Dendritic cell treated with granulocyte-macrophage colony-stimulating factor and Interleukin-4, amounts not matched to agents 40 ng/mL and 50 ng/mL, for 4 days (primary cell): ENCODE results near the gene CETP.
"Not testable (repeated sequence)": the region's sequence is repeated elsewhere in the genome, so short reads cannot be mapped to it uniquely, and the experiment has no call there.

ENCODE experiments used
- H3K27ac Mint-ChIP-seq: one replicate; pipeline ENCODE4 v1.8.0; 2022; ENCODE audit warnings: mild to moderate bottlenecking, mixed read lengths
- H3K27me3 Mint-ChIP-seq: one replicate; pipeline ENCODE4 v1.8.0; 2022; ENCODE audit warnings: mild to moderate bottlenecking, mixed read lengths
- H3K36me3 Mint-ChIP-seq: one replicate; pipeline ENCODE4 v1.8.0; 2022; ENCODE audit warnings: low read depth, mixed read lengths
- H3K4me1 Mint-ChIP-seq: one replicate; pipeline ENCODE4 v1.8.0; 2022; ENCODE audit warnings: low read depth, mixed read lengths
- H3K4me3 Mint-ChIP-seq: one replicate; pipeline ENCODE4 v1.8.0; 2022; ENCODE audit warnings: mild to moderate bottlenecking, moderate library complexity, mixed read lengths
- H3K9me3 Mint-ChIP-seq: one replicate; pipeline ENCODE4 v1.8.0; 2022; ENCODE audit warnings: mixed read lengths
- intact Hi-C: fragments of 100-400 bp; cut with micrococcal nuclease; formaldehyde crosslinking; loops from one replicate; pipeline ENCODE4 v1.15.0; 2022

The CETP gene

GRCh38 chr16:56973899-56974298 lies 12.1 kb downstream of the CETP start:
- H3K4me3 Mint-ChIP-seq, intact Hi-C loops, H3K27ac Mint-ChIP-seq, H3K9me3 Mint-ChIP-seq, H3K36me3 Mint-ChIP-seq: not testable (repeated sequence)
- Mint-ChIP-seq H3K27me3 (peaks cover 12% of the 10 kb centered on the region), H3K4me1 (peaks cover 51% of the 10 kb centered on the region)

GRCh38 chr16:56974549-56975300 lies 13.0 kb downstream of the CETP start:
- Mint-ChIP-seq H3K36me3 (no peaks in the 10 kb centered on the region), H3K4me1 (peaks cover 53% of the 10 kb centered on the region), H3K27ac (peak overlapping the region; percentile 23), H3K27me3 (peaks cover 12% of the 10 kb centered on the region), H3K4me3 (no peak overlapping the region), H3K9me3 (no peaks in the 10 kb centered on the region)
- intact Hi-C loops = no loop called here

- H3K9me3 Mint-ChIP-seq = no peaks in the 10 kb centered on the region
- no peaks in the 10 kb centered on the region for H3K36me3 Mint-ChIP-seq
- peaks cover 12% of the 10 kb centered on the region for H3K27me3 Mint-ChIP-seq
- peak overlapping the region; percentile 23 for H3K27ac Mint-ChIP-seq
- H3K4me3 Mint-ChIP-seq = no peak overlapping the region
- peaks cover 59% of the 10 kb centered on the region for H3K4me1 Mint-ChIP-seq
- intact Hi-C loops = no loop called here
These were observed 14.0 kb downstream of the CETP start for GRCh38 chr16:56975714-56976113.

GRCh38 chr16:56977216-56977615 lies 15.5 kb downstream of the CETP start:
- intact Hi-C loops = no loop called here
- peaks cover 66% of the 10 kb centered on the region for H3K4me1 Mint-ChIP-seq
- no peaks in the 10 kb centered on the region for H3K9me3 Mint-ChIP-seq
- H3K36me3 Mint-ChIP-seq = no peaks in the 10 kb centered on the region
- H3K27me3 Mint-ChIP-seq = peaks cover 14% of the 10 kb centered on the region
- H3K4me3 Mint-ChIP-seq = no peak overlapping the region
- H3K27ac Mint-ChIP-seq = no peak overlapping the region

- intact Hi-C loops = no loop called here
- H3K9me3 Mint-ChIP-seq = no peaks in the 10 kb centered on the region
- H3K4me1 Mint-ChIP-seq = peaks cover 65% of the 10 kb centered on the region
- H3K27ac Mint-ChIP-seq = no peak overlapping the region
- no peak overlapping the region for H3K4me3 Mint-ChIP-seq
- H3K27me3 Mint-ChIP-seq = peaks cover 13% of the 10 kb centered on the region
- no peaks in the 10 kb centered on the region for H3K36me3 Mint-ChIP-seq
These were observed 16.2 kb downstream of the CETP start for GRCh38 chr16:56977823-56978430.

- Mint-ChIP-seq H3K4me3 (no peak overlapping the region), H3K36me3 (no peaks in the 10 kb centered on the region), H3K9me3 (no peaks in the 10 kb centered on the region), H3K4me1 (peaks cover 55% of the 10 kb centered on the region), H3K27ac (no peak overlapping the region), H3K27me3 (peaks cover 13% of the 10 kb centered on the region)
- intact Hi-C loops = no loop called here
These were observed 18.4 kb downstream of the CETP start for GRCh38 chr16:56980201-56980535.

- intact Hi-C loops = no loop called here
- Mint-ChIP-seq H3K4me1 (peaks cover 55% of the 10 kb centered on the region), H3K4me3 (no peak overlapping the region), H3K9me3 (no peaks in the 10 kb centered on the region), H3K27ac (no peak overlapping the region), H3K27me3 (peaks cover 7% of the 10 kb centered on the region), H3K36me3 (no peaks in the 10 kb centered on the region)
These were observed 19.3 kb downstream of the CETP start for GRCh38 chr16:56980792-56981724.

- H3K9me3 Mint-ChIP-seq = no peaks in the 10 kb centered on the region
- H3K36me3 Mint-ChIP-seq = no peaks in the 10 kb centered on the region
- H3K4me3 Mint-ChIP-seq = no peak overlapping the region
- peaks cover 52% of the 10 kb centered on the region for H3K4me1 Mint-ChIP-seq
- H3K27me3 Mint-ChIP-seq = peaks cover 2% of the 10 kb centered on the region
- intact Hi-C loops = no loop called here
- no peak overlapping the region for H3K27ac Mint-ChIP-seq
These were observed 20.1 kb downstream of the CETP start for GRCh38 chr16:56981729-56982271.

- Mint-ChIP-seq H3K27ac (no peak overlapping the region), H3K4me3 (no peak overlapping the region), H3K36me3 (no peaks in the 10 kb centered on the region), H3K9me3 (no peaks in the 10 kb centered on the region), H3K27me3 (peaks cover 2% of the 10 kb centered on the region), H3K4me1 (peaks cover 49% of the 10 kb centered on the region)
- intact Hi-C loops = no loop called here
These were observed 20.9 kb downstream of the CETP start for GRCh38 chr16:56982695-56983094.

GRCh38 chr16:56983211-56983751 lies 21.5 kb downstream of the CETP start:
- intact Hi-C loops = no loop called here
- Mint-ChIP-seq H3K4me1 (peaks cover 49% of the 10 kb centered on the region), H3K36me3 (no peaks in the 10 kb centered on the region)

GRCh38 chr16:56984639-56985038 lies 22.9 kb downstream of the CETP start:
- Mint-ChIP-seq H3K9me3 (no peaks in the 10 kb centered on the region), H3K36me3 (peaks cover 6% of the 10 kb centered on the region), H3K27me3 (peaks cover 2% of the 10 kb centered on the region), H3K4me3 (no peak overlapping the region), H3K27ac (peak overlapping the region; percentile 68), H3K4me1 (peaks cover 56% of the 10 kb centered on the region)
- intact Hi-C loops = no loop called here

More at GRCh38 chr16:56983211-56983751, 21.5 kb downstream of the CETP start:
- H3K9me3 Mint-ChIP-seq = no peaks in the 10 kb centered on the region
- H3K4me3 Mint-ChIP-seq = no peak overlapping the region
- H3K27ac Mint-ChIP-seq = no peak overlapping the region
- H3K27me3 Mint-ChIP-seq = peaks cover 2% of the 10 kb centered on the region

- Mint-ChIP-seq H3K27ac (peak overlapping the region; percentile 68), H3K9me3 (no peaks in the 10 kb centered on the region), H3K36me3 (peaks cover 7% of the 10 kb centered on the region), H3K4me1 (peaks cover 55% of the 10 kb centered on the region), H3K27me3 (peaks cover 2% of the 10 kb centered on the region), H3K4me3 (no peak overlapping the region)
- intact Hi-C loops = no loop called here
These were observed 23.7 kb downstream of the CETP start for GRCh38 chr16:56985288-56985961.

- H3K4me3 Mint-ChIP-seq = no peak overlapping the region
- H3K9me3 Mint-ChIP-seq = no peaks in the 10 kb centered on the region
- peaks cover 7% of the 10 kb centered on the region for H3K36me3 Mint-ChIP-seq
- peaks cover 60% of the 10 kb centered on the region for H3K4me1 Mint-ChIP-seq
- peak overlapping the region; percentile 68 for H3K27ac Mint-ChIP-seq
- H3K27me3 Mint-ChIP-seq = peaks cover 2% of the 10 kb centered on the region
- intact Hi-C loops = no loop called here
These were observed 24.2 kb downstream of the CETP start for GRCh38 chr16:56985962-56986360.
